Right kidney (tissue), 9 donors: ENCODE data around the gene MAGEB3.
"Not testable (repeated sequence)": the region's sequence is repeated elsewhere in the genome, so short reads cannot be mapped to it uniquely, and the experiment has no call there.

Experiments
- DNase-seq: peaks from one replicate; pipeline ENCODE4 v3.0.0-alpha.2; 2016
- long read RNA-seq, 8 donors: transcript quantifications; one replicate each; lab custom pipeline, GENCODE V29; 2026

MAGEB3 gene, protein sequence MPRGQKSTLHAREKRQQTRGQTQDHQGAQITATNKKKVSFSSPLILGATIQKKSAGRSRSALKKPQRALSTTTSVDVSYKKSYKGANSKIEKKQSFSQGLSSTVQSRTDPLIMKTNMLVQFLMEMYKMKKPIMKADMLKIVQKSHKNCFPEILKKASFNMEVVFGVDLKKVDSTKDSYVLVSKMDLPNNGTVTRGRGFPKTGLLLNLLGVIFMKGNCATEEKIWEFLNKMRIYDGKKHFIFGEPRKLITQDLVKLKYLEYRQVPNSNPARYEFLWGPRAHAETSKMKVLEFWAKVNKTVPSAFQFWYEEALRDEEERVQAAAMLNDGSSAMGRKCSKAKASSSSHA
- long read RNA-seq, donor 1: 0 reads
- long read RNA-seq, donor 2: 0 reads
- long read RNA-seq, donor 3: 0 reads
- long read RNA-seq, donor 4: 0 reads
- long read RNA-seq, donor 5: 0 reads
- long read RNA-seq, donor 6: 0 reads
- long read RNA-seq, donor 7: 0 reads
- long read RNA-seq, donor 8: 0 reads

DNA sequence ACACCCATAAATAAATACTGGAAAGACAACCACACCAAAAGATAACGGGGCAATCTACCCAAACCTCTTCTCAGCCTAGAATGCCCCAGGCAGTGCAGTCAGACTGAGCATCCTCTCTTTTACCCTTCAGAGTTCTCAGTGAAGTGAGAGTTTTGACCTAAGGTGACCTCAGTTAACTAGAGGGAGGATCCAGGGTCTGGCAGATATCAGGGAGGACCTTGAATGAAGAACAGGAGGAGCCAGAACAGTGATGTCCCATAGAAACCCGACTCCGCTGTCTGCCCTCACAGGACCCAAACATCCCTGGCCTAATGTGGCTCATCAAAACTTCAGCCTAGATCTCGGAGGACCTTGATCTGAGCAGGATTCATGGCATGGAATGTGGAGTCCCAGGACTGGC lies at the start of gene MAGEB3:
Gene MAGEB3, plus strand, starts transcription at position 263 of the 400 bp plus-strand sequence. CDS start 5,268 bp downstream, outside the sequence.
- DNase-seq: no peak

DNA sequence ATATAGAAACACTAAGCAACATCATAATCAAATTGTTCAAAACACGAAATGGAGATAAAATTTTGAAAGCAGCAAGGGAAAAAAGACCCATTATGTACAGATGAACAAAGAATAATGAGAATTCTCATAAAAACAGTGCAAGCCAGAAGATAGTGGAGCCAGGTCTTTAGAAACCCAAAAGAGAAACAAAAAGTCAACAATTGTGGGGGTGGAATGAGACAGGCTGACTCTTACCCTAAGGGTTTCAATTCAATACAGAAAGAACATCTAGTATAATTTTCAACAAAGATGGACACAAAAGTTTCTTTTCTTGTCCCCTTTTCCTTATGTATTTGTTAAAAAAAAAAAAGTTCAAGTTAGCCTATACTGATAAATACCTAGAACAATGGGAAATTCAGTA lies 49.1 kb upstream of the MAGEB3 start:
- no peak for DNase-seq

DNA sequence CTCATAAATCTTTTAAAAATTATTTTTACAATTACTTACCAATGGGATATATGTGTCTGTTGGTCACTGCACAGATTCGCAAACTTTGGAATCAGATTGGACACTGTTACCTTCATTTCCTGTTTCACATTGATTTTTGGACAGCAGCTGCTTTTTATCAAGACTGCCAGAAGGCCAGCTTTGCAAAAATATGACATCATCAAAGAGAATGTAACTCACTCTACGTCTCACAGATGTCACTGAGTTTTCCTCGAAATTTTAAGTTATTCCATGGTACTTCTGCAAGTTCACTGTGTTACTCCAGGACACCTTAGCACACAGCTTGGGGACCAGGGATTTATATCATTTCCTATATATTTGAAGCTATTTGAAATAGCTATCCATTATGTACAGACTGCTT lies 46.9 kb upstream of the MAGEB3 start:
- DNase-seq: no peak

- DNase-seq: no peak
Observed at GRCh38 chrX:30190426-30190825, 40.0 kb upstream of the MAGEB3 start.

DNA sequence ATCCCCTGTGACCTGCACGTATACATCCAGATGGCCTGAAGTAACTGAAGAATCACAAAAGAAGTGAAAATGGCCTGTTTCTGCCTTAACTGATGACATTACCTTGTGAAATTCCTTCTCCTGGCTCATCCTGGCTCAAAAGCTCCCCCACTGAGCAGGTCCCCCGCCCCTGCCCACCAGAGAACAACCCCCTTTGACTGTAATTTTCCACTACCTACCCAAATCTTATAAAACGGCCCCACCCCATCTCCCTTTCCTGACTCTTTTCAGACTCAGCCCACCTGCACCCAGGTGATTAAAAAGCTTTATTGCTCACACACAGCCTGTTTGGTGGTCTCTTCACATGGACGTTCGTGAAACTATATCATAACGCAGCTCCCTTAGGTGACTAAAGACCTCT lies 36.5 kb upstream of the MAGEB3 start:
- not testable (repeated sequence) for DNase-seq

- DNase-seq: no peak
Observed at GRCh38 chrX:30196322-30196721, 34.1 kb upstream of the MAGEB3 start.

- no peak for DNase-seq
Observed at GRCh38 chrX:30212172-30212571, 18.3 kb upstream of the MAGEB3 start.

- DNase-seq: no peak
Observed at GRCh38 chrX:30215357-30215843, 15.1 kb upstream of the MAGEB3 start, which contains the start of gene MAGEB2. MAGEB2 (plus strand) TSS chrX:30215563; CDS start chrX:30218581, 3,018 bp downstream.

GRCh38 chrX:30217465-30217864 lies 13.0 kb upstream of the MAGEB3 start:
- no peak for DNase-seq

GRCh38 chrX:30219372-30219771 lies 11.1 kb upstream of the MAGEB3 start:
- DNase-seq: no peak

GRCh38 chrX:30220661-30221060 lies 9.8 kb upstream of the MAGEB3 start:
- DNase-seq: no peak

DNA sequence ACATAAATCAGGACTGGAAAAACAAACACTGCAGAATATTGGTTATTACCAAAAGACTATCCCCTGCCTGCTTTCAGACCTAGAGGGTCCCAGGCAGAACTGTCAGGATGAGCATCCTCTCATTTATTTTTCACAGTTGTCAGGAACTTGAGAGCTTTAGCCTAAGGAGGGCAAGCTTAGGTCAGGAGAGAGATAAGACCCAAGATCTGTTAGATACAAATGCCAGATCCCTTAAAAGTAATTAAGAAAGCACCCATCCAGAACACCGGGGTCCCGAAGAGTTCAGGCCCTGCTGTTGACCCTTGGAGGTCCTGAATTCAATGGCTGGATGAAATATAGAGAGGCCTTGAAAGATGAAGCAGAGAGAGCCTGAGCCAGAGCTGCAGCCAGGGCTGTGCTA lies 5.9 kb upstream of the MAGEB3 start:
- DNase-seq: peak; percentile 1

GRCh38 chrX:30228526-30228925 lies 1.9 kb upstream of the MAGEB3 start:
- no peak for DNase-seq

GRCh38 chrX:30241724-30242415 lies 11.4 kb downstream of the MAGEB3 start, which contains the start of gene MAGEB4:
MAGEB4 (plus strand) TSS chrX:30242000; CDS start chrX:30242136, 136 bp downstream.
- no peak for DNase-seq

DNA sequence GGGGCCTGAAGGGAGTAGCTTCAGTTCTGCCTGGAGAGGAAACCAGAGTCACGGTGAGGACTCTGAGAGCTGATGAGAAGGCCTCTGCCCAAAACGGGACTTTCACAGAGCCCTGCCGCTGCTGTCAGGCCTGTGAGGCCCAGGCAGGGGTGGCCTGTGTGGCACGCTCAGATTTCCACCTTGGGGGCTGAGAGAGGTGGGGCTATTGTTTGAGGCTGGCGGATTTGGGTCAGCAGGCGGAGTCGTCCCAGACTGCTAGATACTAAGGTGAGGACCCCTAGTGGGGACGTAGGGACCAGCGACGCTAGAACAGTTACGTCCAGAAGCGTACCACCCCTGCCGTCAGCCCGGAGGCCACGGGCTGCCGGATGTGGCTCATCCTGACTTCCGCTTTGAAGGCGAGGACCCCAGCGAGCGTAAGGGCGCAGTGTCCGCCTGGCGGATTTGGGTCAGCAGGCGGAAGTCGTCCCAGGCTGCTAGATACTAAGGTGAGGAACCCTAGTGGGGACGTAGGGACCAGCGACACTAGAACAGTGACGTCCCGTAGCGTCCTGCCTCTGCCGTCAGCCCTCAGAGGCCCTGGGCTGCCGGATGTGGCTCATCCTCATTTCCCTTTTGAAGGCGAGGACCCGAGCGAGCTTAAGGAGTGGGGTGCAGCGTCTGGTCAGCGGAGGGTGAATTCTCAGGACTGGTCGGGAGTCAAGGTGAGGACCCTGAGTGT lies 16.5 kb downstream of the MAGEB3 start, which contains the start of gene MAGEB1:
Gene MAGEB1, plus strand, starts transcription at position 378 of the 721 bp plus-strand sequence. CDS start 3,348 bp downstream, outside the sequence.
- DNase-seq: no peak

GRCh38 chrX:30248854-30249253 lies 18.4 kb downstream of the MAGEB3 start:
- DNase-seq: no peak

GRCh38 chrX:30253257-30253656 lies 22.8 kb downstream of the MAGEB3 start:
- no peak for DNase-seq

GRCh38 chrX:30259927-30260326 lies 29.5 kb downstream of the MAGEB3 start:
- no peak for DNase-seq

- DNase-seq: no peak
Observed at GRCh38 chrX:30261012-30261411, 30.6 kb downstream of the MAGEB3 start.

DNA sequence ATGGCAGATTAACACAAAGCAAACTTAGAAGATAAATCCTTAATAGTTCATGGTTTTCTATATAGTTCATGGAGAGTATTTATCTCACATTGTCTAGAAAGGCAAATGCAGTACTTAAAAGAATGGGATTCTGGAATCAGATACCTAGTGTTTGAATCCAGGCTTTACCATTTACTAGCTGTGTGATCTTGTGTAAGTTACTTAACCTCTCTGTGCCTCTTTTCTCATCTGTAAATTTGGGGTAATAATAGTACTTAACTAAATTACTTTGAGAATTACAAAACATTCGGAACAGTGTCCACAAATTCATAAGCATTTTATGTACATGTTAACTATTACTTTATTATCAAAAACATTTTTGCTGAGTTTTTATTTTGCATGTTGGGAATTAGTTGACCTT lies 32.3 kb downstream of the MAGEB3 start:
- no peak for DNase-seq

GRCh38 chrX:30270639-30271038 lies 40.2 kb downstream of the MAGEB3 start:
- no peak for DNase-seq

- DNase-seq: no peak
Observed at GRCh38 chrX:30275498-30275897, 45.0 kb downstream of the MAGEB3 start.
